NCI-H226 (cell line): ENCODE data around the gene CGB3.

ENCODE experiments used
- DNase-seq: peaks from one replicate; pipeline ENCODE4 v3.0.0-alpha.2; 2015

The CGB3 gene

DNA sequence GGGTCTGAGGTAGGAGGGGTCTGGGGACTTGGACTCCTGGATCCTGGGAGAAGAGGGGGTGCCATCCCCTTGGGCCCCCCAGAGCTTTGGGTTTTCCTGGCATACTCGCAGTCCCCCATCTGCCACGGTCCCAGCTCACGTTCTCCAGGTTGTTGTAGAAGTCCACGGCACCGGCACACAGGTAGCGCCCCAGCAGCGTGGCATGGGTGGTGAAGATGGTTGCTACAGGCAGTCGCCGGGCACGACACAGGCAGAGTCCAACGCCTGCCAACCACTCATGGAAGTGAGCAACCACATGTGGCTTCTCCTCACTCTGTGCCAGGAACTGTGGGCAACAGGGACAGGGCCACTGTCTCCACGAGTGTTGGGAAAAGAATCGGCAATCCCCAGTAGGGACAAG is 38.4 kb downstream of the CGB3 start:
- no peak for DNase-seq

- no peak for DNase-seq
These were observed 41.9 kb downstream of the CGB3 start for GRCh38 chr19:48982280-48982679.

GRCh38 chr19:48977061-48977460 is 47.1 kb downstream of the CGB3 start:
- no peak for DNase-seq

- DNase-seq, result no peak
These were observed 47.9 kb downstream of the CGB3 start for GRCh38 chr19:48975947-48976847.
